Activated naive CD4-positive, alpha-beta T cell treated with anti-CD3 and anti-CD28 coated beads, Interleukin-2, amount 50 U/mL, for 72 hours (primary cell): Measurements from ENCODE around the gene OVOL3. TPM values are rescaled to one million over a fixed set of nuclear protein-coding genes. Genes with fewer than 3 reads are reported as not detected.
"Not testable (repeated sequence)": the region's sequence is repeated elsewhere in the genome, so short reads cannot be mapped to it uniquely, and the experiment has no call there.

Experiments
- ATAC-seq, 2 donors: fragments of 150-1000 bp; cut with Tn5 transposase; 2 replicates each; pipeline ENCODE4 v1.10.0; 2021; ENCODE audit warnings: mild to moderate bottlenecking in 2 of 2, moderate library complexity in 2 of 2
- DNase-seq, 2 donors: peaks; one replicate each; pipeline ENCODE4 v3.0.0; 2021 to 2022; ENCODE audit warnings: low spot score in 2 of 2
- H3K27ac Mint-ChIP-seq, 2 donors: one replicate each; pipeline ENCODE4 v1.8.0; 2022; ENCODE audit warnings: mild to moderate bottlenecking in 2 of 2, mixed read lengths in 2 of 2
- H3K36me3 Mint-ChIP-seq, 2 donors: one replicate each; pipeline ENCODE4 v1.8.0; 2022; ENCODE audit warnings: mixed read lengths in 2 of 2
- H3K9me3 Mint-ChIP-seq, 2 donors: one replicate each; pipeline ENCODE4 v1.8.0; 2022; ENCODE audit warnings: mixed read lengths in 2 of 2
- total RNA-seq, 2 donors: library from RNA; stranded (reverse); gene quantifications; one replicate each; pipeline ENCODE4 v1.2.3, GENCODE V29; 2022

The OVOL3 gene
- total RNA-seq: not detected

DNA sequence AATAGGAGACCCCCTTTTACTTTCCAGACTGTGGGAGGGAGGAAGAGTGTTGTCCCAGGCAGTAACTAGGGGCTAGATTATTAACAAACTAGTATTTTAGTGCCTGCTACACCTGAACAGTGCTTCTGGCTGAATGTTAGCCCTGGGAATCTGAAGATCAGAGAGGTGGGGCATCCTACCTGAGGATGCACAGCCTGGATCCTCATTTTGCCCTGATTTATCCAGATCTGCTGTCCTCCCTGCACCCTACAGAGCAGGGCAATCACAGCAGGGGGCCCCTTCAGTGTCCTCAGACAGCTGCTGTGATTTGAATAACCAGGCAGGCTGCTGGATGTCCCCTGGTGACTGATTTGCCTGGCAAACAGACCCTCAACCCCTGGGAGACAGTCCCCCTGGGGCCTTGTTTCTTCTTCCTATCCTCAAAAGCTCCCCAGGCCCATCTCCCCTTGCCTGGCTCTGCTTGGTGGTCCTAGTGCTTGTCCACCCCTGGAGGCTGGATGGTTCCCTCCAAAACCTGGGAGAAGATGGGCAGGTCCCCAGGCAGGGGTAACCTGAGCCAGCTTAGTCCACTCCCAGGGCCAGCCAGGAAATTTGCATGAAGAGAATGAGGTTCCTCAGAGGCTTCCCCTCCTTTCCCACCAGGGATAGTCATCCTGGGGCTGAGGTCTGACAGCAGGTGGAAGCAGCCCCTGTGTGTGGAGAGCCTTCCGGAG, at the start of gene OVOL3:
Gene OVOL3, plus strand, starts transcription at position 657 of the 713 bp plus-strand sequence. CDS start 60 bp downstream, outside the sequence.
- DNase-seq (no peak), ATAC-seq (no peak)
- Mint-ChIP-seq H3K27ac (peak within 1 kb of the TSS in 1 of 2 donors; percentile 90), H3K36me3 (peaks cover 18 to 22% of the 10 kb centered on the region in 2 donors), H3K9me3 (no peaks in the 10 kb centered on the region)

- Mint-ChIP-seq H3K9me3 (no peaks in the 10 kb centered on the region), H3K36me3 (peaks cover 0 to 35% of the 10 kb centered on the region in 2 donors), H3K27ac (no peak overlapping the region)
- ATAC-seq (no peak), DNase-seq (no peak)
Observed at GRCh38 chr19:36061367-36061766, 49.6 kb upstream of the OVOL3 start.

GRCh38 chr19:36064826-36065225, 46.1 kb upstream of the OVOL3 start:
- Mint-ChIP-seq H3K36me3 (peaks cover 9 to 36% of the 10 kb centered on the region in 2 donors), H3K27ac (no peak overlapping the region), H3K9me3 (no peaks in the 10 kb centered on the region)
- DNase-seq: no peak
- no peak for ATAC-seq

- ATAC-seq (no peak), DNase-seq (no peak)
- Mint-ChIP-seq H3K27ac (no peak overlapping the region), H3K9me3 (no peaks in the 10 kb centered on the region), H3K36me3 (peaks cover 19 to 34% of the 10 kb centered on the region in 2 donors)
Observed at GRCh38 chr19:36067681-36068080, 43.3 kb upstream of the OVOL3 start.

DNA sequence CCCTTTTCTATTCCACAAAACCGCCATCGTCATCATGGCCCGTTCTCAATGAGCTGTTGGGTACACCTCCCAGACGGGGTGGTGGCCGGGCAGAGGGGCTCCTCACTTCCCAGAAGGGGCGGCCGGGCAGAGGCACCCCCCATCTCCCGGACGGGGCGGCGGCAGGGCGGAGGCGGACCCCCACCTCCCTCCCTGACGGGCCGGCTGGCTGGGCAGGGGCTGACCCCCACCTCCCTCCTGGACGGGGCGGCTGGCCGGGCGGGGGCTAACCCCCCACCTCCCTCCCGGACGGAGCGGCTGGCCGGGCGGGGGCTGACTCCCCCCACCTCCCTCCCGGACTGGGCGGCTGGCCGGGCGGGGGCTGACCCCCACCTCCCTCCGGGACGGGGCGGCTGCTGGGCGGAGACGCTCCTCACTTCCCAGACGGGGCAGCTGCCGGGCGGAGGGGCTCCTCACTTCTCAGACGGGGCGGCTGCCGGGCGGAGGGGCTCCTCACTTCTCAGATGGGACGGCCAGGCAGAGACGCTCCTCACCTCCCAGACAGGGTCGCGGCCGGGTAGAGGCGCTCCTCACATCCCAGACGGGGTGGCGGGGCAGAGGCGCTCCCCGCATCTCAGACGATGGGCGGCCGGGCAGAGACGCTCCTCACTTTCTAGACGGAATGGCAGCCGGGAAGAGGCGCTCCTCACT, 42.0 kb upstream of the OVOL3 start:
- H3K9me3 Mint-ChIP-seq, H3K27ac Mint-ChIP-seq, DNase-seq, ATAC-seq: not testable (repeated sequence)
- peaks cover 19 to 37% of the 10 kb centered on the region in 2 donors for H3K36me3 Mint-ChIP-seq

- ATAC-seq: no peak
- no peaks in the 10 kb centered on the region for H3K9me3 Mint-ChIP-seq
- DNase-seq: no peak
- peaks cover 24 to 27% of the 10 kb centered on the region in 2 donors for H3K36me3 Mint-ChIP-seq
- H3K27ac Mint-ChIP-seq: peak overlapping the region in 1 of 2 donors; percentile 77
Observed at GRCh38 chr19:36072081-36072480, 38.9 kb upstream of the OVOL3 start.

DNA sequence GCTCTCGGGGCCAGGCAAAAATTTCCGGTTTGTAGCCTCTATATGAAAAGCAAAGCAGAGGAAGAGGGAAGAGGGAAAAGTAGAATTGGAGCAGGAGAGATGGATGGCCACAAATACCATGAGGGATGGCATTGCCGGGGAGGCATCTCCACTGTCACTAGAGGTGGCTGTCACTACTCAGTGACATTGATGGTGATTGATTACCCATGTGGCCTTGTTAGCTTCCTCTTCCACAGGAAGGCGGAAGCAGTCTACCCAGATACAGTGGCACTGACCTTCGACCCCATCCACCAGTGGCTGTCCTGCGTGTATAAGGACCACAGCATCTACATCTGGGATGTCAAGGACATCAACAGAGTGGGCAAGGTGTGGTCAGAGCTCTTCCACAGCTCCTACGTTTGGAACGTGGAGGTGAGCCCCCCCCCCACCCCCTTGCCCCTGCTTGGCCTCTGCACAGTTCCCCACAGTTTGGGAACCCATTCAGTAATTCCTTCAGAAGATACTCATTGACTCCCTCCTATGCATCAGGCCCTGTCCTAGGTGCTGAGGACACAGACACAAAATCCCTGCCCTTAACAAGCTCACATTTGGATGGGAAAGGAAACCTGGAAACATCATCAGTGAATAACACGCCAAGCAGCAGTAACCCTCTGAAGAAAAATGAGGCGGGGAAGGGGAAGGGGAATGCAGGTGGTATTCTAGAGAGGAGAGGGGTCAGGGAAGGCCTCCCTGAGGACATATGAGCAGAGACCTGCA, 37.6 kb upstream of the OVOL3 start:
- Mint-ChIP-seq H3K36me3 (peaks cover 15 to 20% of the 10 kb centered on the region in 2 donors), H3K9me3 (no peaks in the 10 kb centered on the region), H3K27ac (peak overlapping the region in 1 of 2 donors; percentile 65)
- DNase-seq (no peak), ATAC-seq (no peak)

- H3K27ac Mint-ChIP-seq: peak overlapping the region in 1 of 2 donors; percentile 58
- H3K36me3 Mint-ChIP-seq: peaks cover 21 to 32% of the 10 kb centered on the region in 2 donors
- ATAC-seq: no peak
- no peak for DNase-seq
- H3K9me3 Mint-ChIP-seq: no peaks in the 10 kb centered on the region
Observed at GRCh38 chr19:36079389-36079945, 31.5 kb upstream of the OVOL3 start.

DNA sequence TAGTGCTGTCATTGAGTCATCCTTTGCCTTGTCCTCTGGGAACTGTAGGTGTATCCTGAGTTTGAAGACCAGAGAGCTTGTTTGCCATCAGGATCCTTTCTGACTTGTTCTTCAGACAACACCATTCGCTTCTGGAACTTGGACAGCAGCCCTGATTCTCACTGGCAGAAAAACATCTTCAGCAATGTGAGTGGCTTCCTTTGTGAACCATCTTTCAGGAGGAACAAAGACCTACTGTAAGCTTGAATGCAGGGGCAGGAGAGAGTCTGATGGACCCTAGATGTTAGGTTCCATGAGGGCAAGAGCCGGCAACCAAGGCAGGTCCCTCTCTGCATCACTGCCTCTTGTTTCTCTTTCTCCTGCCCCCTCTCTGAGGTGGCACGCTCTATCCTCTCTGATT, 29.6 kb upstream of the OVOL3 start:
- H3K36me3 Mint-ChIP-seq: peaks cover 20 to 30% of the 10 kb centered on the region in 2 donors
- DNase-seq (no peak), ATAC-seq (no peak)
- no peak overlapping the region for H3K27ac Mint-ChIP-seq
- no peaks in the 10 kb centered on the region for H3K9me3 Mint-ChIP-seq

GRCh38 chr19:36081894-36082293, 29.0 kb upstream of the OVOL3 start:
- no peak for DNase-seq
- H3K9me3 Mint-ChIP-seq: no peaks in the 10 kb centered on the region
- H3K36me3 Mint-ChIP-seq: peaks cover 20 to 30% of the 10 kb centered on the region in 2 donors
- H3K27ac Mint-ChIP-seq: peak overlapping the region in 1 of 2 donors; percentile 4
- no peak for ATAC-seq

GRCh38 chr19:36082916-36083315, 28.0 kb upstream of the OVOL3 start:
- ATAC-seq (no peak), DNase-seq (no peak)
- Mint-ChIP-seq H3K36me3 (peaks cover 20 to 30% of the 10 kb centered on the region in 2 donors), H3K27ac (peak overlapping the region in 1 of 2 donors; percentile 41), H3K9me3 (no peaks in the 10 kb centered on the region)

GRCh38 chr19:36084231-36085009, 26.5 kb upstream of the OVOL3 start:
- ATAC-seq (no peak), DNase-seq (no peak)
- H3K9me3 Mint-ChIP-seq: no peaks in the 10 kb centered on the region
- H3K27ac Mint-ChIP-seq: peak overlapping the region in 1 of 2 donors; percentile 59
- peaks cover 20 to 39% of the 10 kb centered on the region in 2 donors for H3K36me3 Mint-ChIP-seq

DNA sequence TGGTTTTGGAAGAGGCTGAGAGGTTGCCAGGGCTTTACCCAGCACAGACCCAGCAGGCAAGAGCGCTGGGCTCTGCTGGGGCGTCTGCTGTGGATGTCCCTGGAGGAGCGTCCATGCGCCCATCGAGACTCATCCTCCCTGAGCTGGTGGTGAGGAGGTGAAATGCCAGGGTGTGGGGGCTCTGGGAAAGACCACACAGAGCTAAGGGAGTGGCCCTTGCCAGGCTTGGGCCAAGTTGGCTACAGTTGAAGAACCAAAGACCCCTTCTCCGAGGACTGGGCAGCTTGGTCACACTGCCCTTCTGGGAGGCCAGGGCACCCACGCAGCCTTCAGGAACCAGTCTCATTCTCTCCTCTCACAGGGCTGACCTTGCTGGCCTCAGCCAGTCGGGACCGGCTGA, 24.6 kb upstream of the OVOL3 start:
- Mint-ChIP-seq H3K36me3 (peaks cover 27 to 34% of the 10 kb centered on the region in 2 donors), H3K27ac (no peak overlapping the region), H3K9me3 (no peaks in the 10 kb centered on the region)
- DNase-seq (no peak), ATAC-seq (peak in 1 of 2 donors; percentile 11)

DNA sequence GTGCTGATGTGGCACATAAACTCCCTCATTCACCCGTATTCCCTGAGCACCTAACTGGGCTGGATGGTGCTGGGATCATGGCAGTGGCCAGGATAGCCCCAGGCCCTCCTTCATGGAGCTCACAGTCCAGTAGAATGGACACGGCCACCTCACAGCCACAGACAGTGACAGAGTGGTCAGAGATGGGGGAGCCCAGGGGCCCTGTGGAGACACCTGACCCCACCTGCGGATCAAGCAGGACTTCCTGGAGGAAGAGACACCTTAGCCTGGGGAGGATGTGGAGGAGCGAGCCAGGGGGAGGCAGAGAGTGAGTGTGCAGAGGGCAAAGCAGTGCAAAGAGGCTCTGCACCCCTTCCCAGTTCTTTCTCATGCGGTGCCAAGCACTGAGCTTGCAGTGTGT, 21.1 kb upstream of the OVOL3 start:
- ATAC-seq (no peak), DNase-seq (no peak)
- H3K27ac Mint-ChIP-seq: peak overlapping the region; percentile 30 to 38
- no peaks in the 10 kb centered on the region for H3K9me3 Mint-ChIP-seq
- peaks cover 24 to 29% of the 10 kb centered on the region in 2 donors for H3K36me3 Mint-ChIP-seq

GRCh38 chr19:36090910-36091695, 19.8 kb upstream of the OVOL3 start:
- H3K9me3 Mint-ChIP-seq: no peaks in the 10 kb centered on the region
- peak overlapping the region in 1 of 2 donors; percentile 76 for H3K27ac Mint-ChIP-seq
- DNase-seq: no peak
- ATAC-seq: no peak
- H3K36me3 Mint-ChIP-seq: peaks cover 23 to 28% of the 10 kb centered on the region in 2 donors
